Suprapubic skin (tissue), 3 donors: ENCODE measurements around the gene CD72.

Source experiments
- CTCF ChIP-seq, 2 donors: fragments of 200-600 bp in 1 of 2; fragments of 450-650 bp in 1 of 2; sonication (generic) in 1 of 2; IDR thresholded peaks; one replicate each; pipeline ENCODE4 v1.5.1; 2016 to 2019; ENCODE audit warnings: antibody characterized with exemption in 2 of 2, mild to moderate bottlenecking in 1 of 2, moderate library complexity in 1 of 2
- POLR2AphosphoS5 ChIP-seq, 3 donors: sonication (generic); formaldehyde crosslinking; IDR thresholded peaks; one replicate each; pipeline ENCODE4 v1.6.1; 2017; ENCODE audit warnings: antibody characterized with exemption in 3 of 3

- TF ChIP-seq CTCF (IDR thresholded peaks at IDR 0.05) (no peak), POLR2AphosphoS5 (IDR thresholded peaks at IDR 0.05) (no peak)
These were observed 49.7 kb upstream of the CD72 start for GRCh38 chr9:35667939-35668338.
